HG03354 (cell line): ENCODE results near the gene NDUFA3.
"Not testable (repeated sequence)": the region's sequence is repeated elsewhere in the genome, so short reads cannot be mapped to it uniquely, and the experiment has no call there.

Experiments used
- ATAC-seq: cut with Tn5 transposase; IDR thresholded peaks from one replicate; pipeline ENCODE4 v1.9.1; 2021; ENCODE audit warnings: mild to moderate bottlenecking; ENCODE audit not compliant: unreplicated experiment, poor library complexity, severe bottlenecking

Gene NDUFA3

GRCh38 chr19:54102421-54103169 is at the start of gene NDUFA3:
NDUFA3 (plus strand) TSS chr19:54102855; CDS start chr19:54102879, 24 bp downstream.
- ATAC-seq = peak; percentile 94

GRCh38 chr19:54062643-54063042 is 40.0 kb upstream of the NDUFA3 start:
- ATAC-seq = no peak

GRCh38 chr19:54063350-54064116 is 39.1 kb upstream of the NDUFA3 start, which contains the start of gene VSTM1:
VSTM1 (minus strand) TSS chr19:54063897; CDS start chr19:54063777, 120 bp downstream.
- no peak for ATAC-seq

- ATAC-seq = no peak
These were observed 33.2 kb upstream of the NDUFA3 start for GRCh38 chr19:54069470-54069869.

GRCh38 chr19:54073829-54074228 is 28.8 kb upstream of the NDUFA3 start:
- ATAC-seq = no peak

GRCh38 chr19:54074851-54075250 is 27.8 kb upstream of the NDUFA3 start:
- ATAC-seq = no peak

GRCh38 chr19:54077334-54077733 is 25.3 kb upstream of the NDUFA3 start:
- no peak for ATAC-seq

- no peak for ATAC-seq
These were observed 21.6 kb upstream of the NDUFA3 start, which contains the start of gene TARM1 for GRCh38 chr19:54081032-54081431. TARM1 (minus strand) TSS chr19:54081365; CDS start chr19:54081340, 25 bp downstream.

- no peak for ATAC-seq
These were observed 18.2 kb upstream of the NDUFA3 start for GRCh38 chr19:54084410-54084809.

- ATAC-seq = no peak
These were observed 8.1 kb upstream of the NDUFA3 start for GRCh38 chr19:54094426-54095000.

GRCh38 chr19:54095136-54095858 is 7.4 kb upstream of the NDUFA3 start:
- ATAC-seq = no peak

GRCh38 chr19:54095859-54096616 is 6.6 kb upstream of the NDUFA3 start:
- not testable (repeated sequence) for ATAC-seq

GRCh38 chr19:54096617-54097106 is 6.0 kb upstream of the NDUFA3 start:
- no peak for ATAC-seq

GRCh38 chr19:54099190-54099902 is 3.3 kb upstream of the NDUFA3 start:
- no peak for ATAC-seq

- ATAC-seq = not testable (repeated sequence)
These were observed 2.8 kb upstream of the NDUFA3 start for GRCh38 chr19:54099903-54100255.

GRCh38 chr19:54100561-54100960 is 2.1 kb upstream of the NDUFA3 start, which contains the start of gene OSCAR:
OSCAR (minus strand) TSS chr19:54100803; CDS start chr19:54100792, 11 bp downstream.
- no peak for ATAC-seq

GRCh38 chr19:54104998-54105715 is 2.5 kb downstream of the NDUFA3 start:
- no peak for ATAC-seq

- ATAC-seq = no peak
These were observed 3.1 kb downstream of the NDUFA3 start for GRCh38 chr19:54105796-54106195.
